ENCODE results near the gene PCED1A. TPM values are rescaled to one million over a fixed set of nuclear protein-coding genes. Genes with fewer than 3 reads are reported as not detected.

The PCED1A gene
- total RNA-seq, 1 donor from 2014 or later = 79.6 TPM

DNA sequence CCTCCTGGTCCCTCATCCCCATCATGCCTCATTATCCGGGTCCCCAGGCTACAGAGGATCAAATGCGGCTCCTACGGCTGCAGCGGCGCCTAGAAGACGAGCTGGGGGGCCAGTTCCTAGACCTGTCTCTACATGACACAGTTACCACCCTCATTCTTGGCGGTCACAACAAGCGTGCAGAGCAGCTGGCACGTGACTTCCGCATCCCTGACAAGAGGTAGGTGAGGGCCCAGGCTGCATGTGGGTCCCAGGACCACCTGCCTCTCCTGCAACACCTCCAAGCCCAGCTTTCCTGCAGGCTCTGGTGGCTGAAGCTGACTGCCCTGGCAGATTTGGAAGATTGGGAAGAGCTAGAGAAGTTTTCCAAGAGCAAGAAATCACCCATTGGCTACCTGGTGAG is 24.6 kb upstream of the PCED1A start:
- no peak overlapping the region for H3K27ac Mint-ChIP-seq
- no peaks in the 10 kb centered on the region for H3K9me3 Mint-ChIP-seq
- DNase-seq (ENCODE audit: extremely low spot score, unreplicated experiment) = no peak
- peaks cover 13% of the 10 kb centered on the region for H3K36me3 Mint-ChIP-seq
- no peak overlapping the region for H3K4me3 Mint-ChIP-seq
- H3K27me3 Mint-ChIP-seq = peaks cover 4% of the 10 kb centered on the region
- TF ChIP-seq, protein P1, sequence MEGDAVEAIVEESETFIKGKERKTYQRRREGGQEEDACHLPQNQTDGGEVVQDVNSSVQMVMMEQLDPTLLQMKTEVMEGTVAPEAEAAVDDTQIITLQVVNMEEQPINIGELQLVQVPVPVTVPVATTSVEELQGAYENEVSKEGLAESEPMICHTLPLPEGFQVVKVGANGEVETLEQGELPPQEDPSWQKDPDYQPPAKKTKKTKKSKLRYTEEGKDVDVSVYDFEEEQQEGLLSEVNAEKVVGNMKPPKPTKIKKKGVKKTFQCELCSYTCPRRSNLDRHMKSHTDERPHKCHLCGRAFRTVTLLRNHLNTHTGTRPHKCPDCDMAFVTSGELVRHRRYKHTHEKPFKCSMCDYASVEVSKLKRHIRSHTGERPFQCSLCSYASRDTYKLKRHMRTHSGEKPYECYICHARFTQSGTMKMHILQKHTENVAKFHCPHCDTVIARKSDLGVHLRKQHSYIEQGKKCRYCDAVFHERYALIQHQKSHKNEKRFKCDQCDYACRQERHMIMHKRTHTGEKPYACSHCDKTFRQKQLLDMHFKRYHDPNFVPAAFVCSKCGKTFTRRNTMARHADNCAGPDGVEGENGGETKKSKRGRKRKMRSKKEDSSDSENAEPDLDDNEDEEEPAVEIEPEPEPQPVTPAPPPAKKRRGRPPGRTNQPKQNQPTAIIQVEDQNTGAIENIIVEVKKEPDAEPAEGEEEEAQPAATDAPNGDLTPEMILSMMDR (conservative IDR thresholded peaks at IDR 0.05) = no peak
- peaks cover 5% of the 10 kb centered on the region for H3K4me1 Mint-ChIP-seq (ENCODE audit: unreplicated experiment)

GRCh38 chr20:2864626-2865025 is 24.2 kb upstream of the PCED1A start:
- Mint-ChIP-seq H3K36me3 (peaks cover 13% of the 10 kb centered on the region), H3K4me3 (no peak overlapping the region), H3K9me3 (no peaks in the 10 kb centered on the region), H3K27me3 (peaks cover 4% of the 10 kb centered on the region), H3K4me1 (ENCODE audit: unreplicated experiment) (peaks cover 4% of the 10 kb centered on the region), H3K27ac (no peak overlapping the region)
- no peak for DNase-seq (ENCODE audit: extremely low spot score, unreplicated experiment)
- TF ChIP-seq, protein P1 (conservative IDR thresholded peaks at IDR 0.05) = no peak

DNA sequence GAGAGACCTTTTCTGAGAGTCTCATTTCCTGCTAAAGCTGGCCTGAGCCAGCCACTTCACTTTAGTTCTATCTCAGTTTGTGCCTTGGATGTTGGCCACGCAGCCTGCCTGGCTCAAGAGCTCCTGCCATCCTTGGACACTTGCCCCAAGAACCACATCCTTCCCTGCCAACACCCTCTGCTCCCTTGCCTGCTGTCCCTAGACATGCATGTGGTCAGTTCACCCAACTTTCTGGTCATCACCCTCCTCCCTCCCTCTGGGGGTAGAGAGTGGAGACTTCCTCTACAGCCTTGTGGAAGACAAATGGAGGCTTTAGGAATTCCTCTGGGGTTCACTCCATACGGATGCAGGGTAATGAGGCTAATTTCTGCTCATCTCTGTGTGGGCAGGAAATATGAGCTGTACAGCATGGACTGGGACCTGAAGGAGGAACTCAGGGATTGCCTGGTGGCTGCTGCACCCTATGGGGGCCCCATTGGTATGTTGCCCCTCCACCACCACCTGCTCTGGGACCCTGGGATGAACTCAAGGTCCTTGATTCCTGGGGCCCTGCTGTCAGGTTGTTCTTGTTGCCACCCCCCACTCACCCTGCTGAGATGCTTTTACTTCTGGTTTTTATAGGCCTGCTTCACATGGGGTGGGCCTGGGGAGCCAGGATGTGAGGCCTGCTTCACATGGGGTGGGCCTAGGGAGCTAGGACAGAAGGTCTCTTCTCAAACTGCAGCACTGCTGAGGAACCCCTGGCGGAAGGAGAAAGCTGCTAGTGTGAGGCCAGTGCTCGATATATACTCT is 19.1 kb upstream of the PCED1A start:
- Mint-ChIP-seq H3K27ac (no peak overlapping the region), H3K4me3 (no peak overlapping the region), H3K27me3 (no peaks in the 10 kb centered on the region), H3K9me3 (no peaks in the 10 kb centered on the region), H3K4me1 (ENCODE audit: unreplicated experiment) (no peaks in the 10 kb centered on the region), H3K36me3 (peaks cover 2% of the 10 kb centered on the region)
- TF ChIP-seq, protein P1 (conservative IDR thresholded peaks at IDR 0.05) = no peak
- no peak for DNase-seq (ENCODE audit: extremely low spot score, unreplicated experiment)

- DNase-seq (ENCODE audit: extremely low spot score, unreplicated experiment) = no peak
- no peaks in the 10 kb centered on the region for H3K27me3 Mint-ChIP-seq
- TF ChIP-seq, protein P1 (conservative IDR thresholded peaks at IDR 0.05) = no peak
- no peak overlapping the region for H3K4me3 Mint-ChIP-seq
- no peak overlapping the region for H3K27ac Mint-ChIP-seq
- no peaks in the 10 kb centered on the region for H3K36me3 Mint-ChIP-seq
- no peaks in the 10 kb centered on the region for H3K4me1 Mint-ChIP-seq (ENCODE audit: unreplicated experiment)
- H3K9me3 Mint-ChIP-seq = no peaks in the 10 kb centered on the region
Measured at GRCh38 chr20:2858591-2858990, 18.1 kb upstream of the PCED1A start.

DNA sequence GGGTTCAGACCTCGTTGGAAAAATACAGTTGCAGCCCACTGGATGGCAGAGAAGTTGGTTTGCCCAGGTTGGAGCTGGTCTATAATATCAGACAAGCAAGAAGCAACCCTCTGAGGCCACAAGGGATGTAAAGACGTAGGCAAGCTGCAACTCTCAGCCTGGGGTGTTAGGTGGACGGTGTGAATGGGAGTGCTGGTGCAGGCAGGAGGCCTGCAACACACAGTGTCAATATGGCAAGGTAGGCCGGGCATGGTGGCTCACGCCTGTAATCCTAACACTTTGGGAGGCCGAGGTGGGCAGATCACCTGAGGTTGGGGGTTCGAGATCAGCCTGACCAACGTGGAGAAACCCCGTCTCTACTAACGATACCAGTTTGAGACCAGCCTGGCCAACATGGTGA is 10.6 kb upstream of the PCED1A start:
- no peaks in the 10 kb centered on the region for H3K9me3 Mint-ChIP-seq
- H3K27me3 Mint-ChIP-seq = no peaks in the 10 kb centered on the region
- TF ChIP-seq, protein P1 (conservative IDR thresholded peaks at IDR 0.05) = no peak
- H3K27ac Mint-ChIP-seq = no peak overlapping the region
- DNase-seq (ENCODE audit: extremely low spot score, unreplicated experiment) = no peak
- H3K4me1 Mint-ChIP-seq (ENCODE audit: unreplicated experiment) = peaks cover 7% of the 10 kb centered on the region
- no peak overlapping the region for H3K4me3 Mint-ChIP-seq
- H3K36me3 Mint-ChIP-seq = no peaks in the 10 kb centered on the region

All from type B pancreatic cell (in vitro differentiated cells).